GM18507 (cell line): Measurements from ENCODE around the gene NME3.
"Not testable (repeated sequence)": the region's sequence is repeated elsewhere in the genome, so short reads cannot be mapped to it uniquely, and the experiment has no call there.

Experiments
- DNase-seq: peaks from one replicate; pipeline ENCODE4 v3.0.0; 2011; ENCODE audit warnings: low read depth; ENCODE audit not compliant: insufficient read length; ENCODE audit errors: extremely low spot score
- FAIRE-seq: peaks from 2 replicates; lab custom pipeline; 2011; peaks lifted over from hg19 to GRCh38; lab: Jason Lieb, UNC

The NME3 gene

GRCh38 chr16:1734123-1734522 is 37.2 kb downstream of the NME3 start:
- DNase-seq (no peak), FAIRE-seq (no peak)

- FAIRE-seq, DNase-seq: not testable (repeated sequence)
Measured at GRCh38 chr16:1732551-1732987, 38.8 kb downstream of the NME3 start.

- no peak for FAIRE-seq
- no peak for DNase-seq
Measured at GRCh38 chr16:1732071-1732470, 39.3 kb downstream of the NME3 start.

GRCh38 chr16:1731603-1732002 is 39.7 kb downstream of the NME3 start:
- FAIRE-seq (no peak), DNase-seq (no peak)

- no peak for FAIRE-seq
- no peak for DNase-seq
Measured at GRCh38 chr16:1731073-1731472, 40.3 kb downstream of the NME3 start.

- FAIRE-seq (no peak), DNase-seq (no peak)
Measured at GRCh38 chr16:1729445-1729844, 41.9 kb downstream of the NME3 start.

GRCh38 chr16:1729026-1729425 is 42.3 kb downstream of the NME3 start:
- FAIRE-seq = no peak
- no peak for DNase-seq

- no peak for FAIRE-seq
- DNase-seq = no peak
Measured at GRCh38 chr16:1727651-1728624, 43.4 kb downstream of the NME3 start.

GRCh38 chr16:1726661-1727502 is 44.5 kb downstream of the NME3 start:
- FAIRE-seq (no peak), DNase-seq (no peak)

- DNase-seq (no peak), FAIRE-seq (no peak)
Measured at GRCh38 chr16:1724491-1724890, 46.9 kb downstream of the NME3 start.

- FAIRE-seq (peak; percentile 60), DNase-seq (no peak)
Measured at GRCh38 chr16:1723450-1724147, 47.7 kb downstream of the NME3 start.

GRCh38 chr16:1721372-1721771 is 50.0 kb downstream of the NME3 start:
- DNase-seq = no peak
- no peak for FAIRE-seq
